Amygdala (tissue), 56 donors: ENCODE data around the gene NKD1.

ENCODE experiments used
- DNase-seq, 56 donors: peaks; one replicate each; lab custom pipeline; 2025; lab: John Stamatoyannopoulos, UW

Gene NKD1

GRCh38 chr16:50555952-50556673 is 7.9 kb downstream of the NKD1 start:
- no peak for DNase-seq

- DNase-seq, result no peak
Measured at GRCh38 chr16:50557046-50557445, 8.8 kb downstream of the NKD1 start.

- no peak for DNase-seq
Measured at GRCh38 chr16:50558913-50559312, 10.7 kb downstream of the NKD1 start.

- no peak for DNase-seq
Measured at GRCh38 chr16:50559342-50559741, 11.1 kb downstream of the NKD1 start.

GRCh38 chr16:50559804-50560514 is 11.8 kb downstream of the NKD1 start:
- peak in 15 of 56 donors; percentile 7 to 51 (median 22) for DNase-seq

GRCh38 chr16:50560903-50561863 is 13.0 kb downstream of the NKD1 start:
- no peak for DNase-seq

GRCh38 chr16:50562657-50563056 is 14.5 kb downstream of the NKD1 start:
- DNase-seq, result no peak

- no peak for DNase-seq
Measured at GRCh38 chr16:50563989-50564388, 15.8 kb downstream of the NKD1 start.

- no peak for DNase-seq
Measured at GRCh38 chr16:50565428-50565827, 17.2 kb downstream of the NKD1 start.

GRCh38 chr16:50566014-50566962 is 18.1 kb downstream of the NKD1 start:
- DNase-seq, result no peak

GRCh38 chr16:50567651-50568050 is 19.5 kb downstream of the NKD1 start:
- DNase-seq, result no peak

GRCh38 chr16:50568187-50568815 is 20.1 kb downstream of the NKD1 start:
- no peak for DNase-seq

- DNase-seq, result no peak
Measured at GRCh38 chr16:50570354-50570753, 22.2 kb downstream of the NKD1 start.

- DNase-seq, result no peak
Measured at GRCh38 chr16:50570808-50571598, 22.8 kb downstream of the NKD1 start.

- no peak for DNase-seq
Measured at GRCh38 chr16:50571786-50572185, 23.6 kb downstream of the NKD1 start.

- DNase-seq, result no peak
Measured at GRCh38 chr16:50572700-50573099, 24.5 kb downstream of the NKD1 start.

- DNase-seq, result no peak
Measured at GRCh38 chr16:50573279-50573678, 25.1 kb downstream of the NKD1 start.

- peak in 9 of 56 donors; percentile 15 to 28 (median 24) for DNase-seq
Measured at GRCh38 chr16:50573947-50574744, 25.9 kb downstream of the NKD1 start.
